ENCODE data around the gene PRSS22.
"Not testable (repeated sequence)": the region's sequence is repeated elsewhere in the genome, so short reads cannot be mapped to it uniquely, and the experiment has no call there.

The PRSS22 gene, protein sequence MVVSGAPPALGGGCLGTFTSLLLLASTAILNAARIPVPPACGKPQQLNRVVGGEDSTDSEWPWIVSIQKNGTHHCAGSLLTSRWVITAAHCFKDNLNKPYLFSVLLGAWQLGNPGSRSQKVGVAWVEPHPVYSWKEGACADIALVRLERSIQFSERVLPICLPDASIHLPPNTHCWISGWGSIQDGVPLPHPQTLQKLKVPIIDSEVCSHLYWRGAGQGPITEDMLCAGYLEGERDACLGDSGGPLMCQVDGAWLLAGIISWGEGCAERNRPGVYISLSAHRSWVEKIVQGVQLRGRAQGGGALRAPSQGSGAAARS

DNA sequence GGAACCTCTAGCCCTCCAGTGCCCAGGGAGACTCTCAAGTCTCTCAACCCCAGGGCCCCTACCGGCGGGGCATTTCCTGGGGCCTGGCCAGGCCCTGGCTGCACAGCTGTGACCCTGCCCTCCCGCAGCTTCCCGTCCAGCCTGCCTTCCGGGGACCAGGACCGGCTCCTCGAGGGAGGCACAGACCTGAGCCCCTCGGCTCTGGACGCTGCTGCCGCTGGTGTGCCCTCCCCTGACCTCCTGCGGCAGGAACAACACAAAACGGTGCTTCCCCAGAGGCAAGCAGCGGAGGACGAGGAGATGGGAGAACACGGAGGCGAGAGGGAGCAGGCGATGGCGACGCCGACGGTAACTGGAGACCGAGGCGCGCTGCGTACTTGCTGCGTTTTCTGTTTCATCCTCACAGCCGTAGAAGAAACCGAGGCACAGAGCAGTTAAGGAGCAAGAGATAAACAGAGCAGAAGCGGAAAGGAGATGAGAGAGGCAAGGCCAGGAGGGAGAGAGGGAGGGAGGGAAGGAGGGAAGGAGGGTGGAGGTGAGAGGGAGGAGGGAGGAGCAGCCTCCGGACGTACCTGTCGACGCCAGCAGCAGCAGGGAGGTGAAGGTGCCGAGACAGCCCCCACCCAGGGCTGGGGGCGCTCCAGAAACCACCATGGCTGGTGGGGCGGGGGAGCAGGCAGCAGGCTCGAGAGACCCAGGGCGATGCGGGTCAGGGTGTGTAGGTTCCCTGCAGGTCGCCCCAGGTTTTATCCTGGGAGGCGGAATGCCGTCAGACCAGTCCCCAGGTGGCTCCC lies at the start of gene PRSS22:
Gene PRSS22 (minus strand): TSS at position 720 of the 794 bp plus-strand sequence. CDS start 66 bp downstream, at position 654.
- no peak within 1 kb of the TSS for H3K4me3 ChIP-seq (ENCODE audit: low read depth, low read length)
- TF ChIP-seq, protein P1, sequence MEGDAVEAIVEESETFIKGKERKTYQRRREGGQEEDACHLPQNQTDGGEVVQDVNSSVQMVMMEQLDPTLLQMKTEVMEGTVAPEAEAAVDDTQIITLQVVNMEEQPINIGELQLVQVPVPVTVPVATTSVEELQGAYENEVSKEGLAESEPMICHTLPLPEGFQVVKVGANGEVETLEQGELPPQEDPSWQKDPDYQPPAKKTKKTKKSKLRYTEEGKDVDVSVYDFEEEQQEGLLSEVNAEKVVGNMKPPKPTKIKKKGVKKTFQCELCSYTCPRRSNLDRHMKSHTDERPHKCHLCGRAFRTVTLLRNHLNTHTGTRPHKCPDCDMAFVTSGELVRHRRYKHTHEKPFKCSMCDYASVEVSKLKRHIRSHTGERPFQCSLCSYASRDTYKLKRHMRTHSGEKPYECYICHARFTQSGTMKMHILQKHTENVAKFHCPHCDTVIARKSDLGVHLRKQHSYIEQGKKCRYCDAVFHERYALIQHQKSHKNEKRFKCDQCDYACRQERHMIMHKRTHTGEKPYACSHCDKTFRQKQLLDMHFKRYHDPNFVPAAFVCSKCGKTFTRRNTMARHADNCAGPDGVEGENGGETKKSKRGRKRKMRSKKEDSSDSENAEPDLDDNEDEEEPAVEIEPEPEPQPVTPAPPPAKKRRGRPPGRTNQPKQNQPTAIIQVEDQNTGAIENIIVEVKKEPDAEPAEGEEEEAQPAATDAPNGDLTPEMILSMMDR (IDR thresholded peaks at IDR 0.05; ENCODE audit: borderline replicate concordance, insufficient read depth, low read depth, low read length) = no peak

DNA sequence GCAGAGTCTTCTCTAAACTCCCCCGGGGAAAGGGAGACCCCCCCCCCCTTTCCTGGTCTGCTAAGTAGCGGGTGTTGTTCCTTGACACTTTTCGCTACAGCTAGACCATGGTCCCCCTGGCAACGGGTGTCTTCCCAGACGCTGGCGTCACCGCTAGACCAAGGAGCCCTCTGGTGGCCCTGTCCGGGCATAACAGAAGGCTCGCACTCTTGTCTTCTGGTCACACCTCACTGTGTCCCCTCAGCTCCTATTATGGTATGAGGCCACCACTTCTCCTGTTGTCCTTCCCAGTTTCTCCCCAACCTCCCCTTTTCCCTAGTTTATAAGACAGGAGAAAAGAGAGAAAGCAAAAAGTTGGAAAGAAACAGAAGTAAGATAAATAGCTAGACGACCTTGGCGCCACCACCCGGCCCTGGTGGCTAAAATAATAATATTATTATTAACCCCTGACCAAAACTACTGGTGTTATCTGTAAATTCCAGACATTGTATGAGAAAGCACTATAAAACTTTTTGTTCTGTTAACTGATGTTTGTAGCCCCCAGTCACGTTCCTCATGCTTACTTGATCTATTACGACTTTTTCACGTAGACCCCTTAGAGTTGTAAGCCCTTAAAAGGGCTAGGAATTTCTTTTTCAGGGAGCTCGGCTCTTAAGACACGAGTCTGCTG lies 49.2 kb upstream of the PRSS22 start:
- not testable (repeated sequence) for H3K4me3 ChIP-seq (ENCODE audit: low read depth, low read length)
- TF ChIP-seq, protein P1 (IDR thresholded peaks at IDR 0.05; ENCODE audit: borderline replicate concordance, insufficient read depth, low read depth, low read length) = peak; percentile 53

DNA sequence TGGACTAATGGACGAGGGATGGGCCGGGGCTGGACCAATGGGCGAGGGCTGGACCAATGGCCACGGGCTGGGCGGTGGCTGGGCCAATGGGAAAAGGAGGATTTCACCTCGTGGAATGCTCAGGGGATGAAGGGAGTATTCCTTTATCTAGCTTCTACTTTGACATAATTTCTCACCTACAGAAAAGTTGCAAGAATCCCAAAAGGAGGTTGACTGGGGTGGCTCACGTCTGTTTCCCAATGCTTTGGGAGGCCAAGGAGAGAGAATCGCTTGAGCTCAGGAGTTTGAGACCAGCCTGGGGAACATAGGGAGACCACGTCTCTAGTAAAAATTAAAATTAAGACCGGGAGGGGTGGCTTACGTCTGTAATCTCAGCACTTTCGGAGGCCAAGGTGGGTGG lies 48.0 kb upstream of the PRSS22 start:
- peak overlapping the region; percentile 10 for H3K4me3 ChIP-seq (ENCODE audit: low read depth, low read length)

DNA sequence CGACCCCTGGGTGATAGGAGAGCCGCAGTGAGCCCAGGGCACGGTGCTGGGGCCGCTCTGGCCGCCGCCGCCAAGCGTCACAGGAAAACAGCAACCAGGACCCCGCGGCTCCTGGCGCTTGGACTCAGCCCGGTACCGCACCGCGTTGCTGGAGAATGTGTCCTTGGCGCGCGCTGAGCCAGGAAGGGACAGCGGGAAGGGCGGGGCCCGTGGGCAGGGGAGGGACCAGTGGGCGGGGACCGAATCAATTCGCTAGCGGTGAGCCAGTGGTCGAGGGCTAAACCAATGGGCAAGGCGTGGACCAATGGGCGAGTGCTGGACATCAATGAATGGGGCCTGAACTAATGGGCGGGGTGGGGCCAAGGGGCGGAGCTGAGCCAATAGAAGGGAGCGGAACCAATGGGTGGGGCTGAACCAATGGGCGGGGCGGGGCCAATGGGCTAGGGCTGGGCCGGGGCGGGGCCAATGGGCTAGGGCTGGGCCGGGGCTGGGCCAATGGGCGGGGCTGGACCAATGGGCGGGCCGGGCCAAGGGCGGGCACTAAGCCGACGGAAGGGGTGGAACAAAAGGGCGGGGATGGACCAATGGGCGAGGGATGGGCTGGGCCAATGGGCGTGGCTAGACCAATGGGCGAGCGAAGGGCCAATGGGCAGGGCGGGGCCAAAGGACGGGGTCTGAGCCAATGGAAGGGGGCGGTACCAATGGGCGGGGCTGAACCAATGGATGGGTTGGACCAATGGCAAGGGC lies 47.4 kb upstream of the PRSS22 start:
- TF ChIP-seq, protein P1 (IDR thresholded peaks at IDR 0.05; ENCODE audit: borderline replicate concordance, insufficient read depth, low read depth, low read length) = no peak

More for the DNA sequence above, 48.0 kb upstream of the PRSS22 start:
- TF ChIP-seq, protein P1 (IDR thresholded peaks at IDR 0.05; ENCODE audit: borderline replicate concordance, insufficient read depth, low read depth, low read length) = no peak

DNA sequence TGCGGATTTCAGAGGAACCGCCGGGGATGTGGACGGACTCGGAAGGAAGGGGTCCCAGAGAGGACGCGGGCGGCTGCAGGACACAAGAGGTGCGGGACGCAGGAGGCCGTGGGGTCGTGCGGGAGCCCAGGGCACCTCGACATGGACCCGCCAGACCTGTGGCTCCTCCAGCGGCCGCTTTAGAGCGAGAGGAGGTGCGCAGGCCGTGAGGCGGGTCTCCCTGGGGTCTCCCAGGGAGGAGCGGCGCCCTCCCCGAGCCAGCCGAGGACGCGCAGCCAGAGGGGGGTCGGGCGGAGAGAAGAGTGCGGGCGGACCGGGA lies 46.9 kb upstream of the PRSS22 start:
- TF ChIP-seq, protein P1 (IDR thresholded peaks at IDR 0.05; ENCODE audit: borderline replicate concordance, insufficient read depth, low read depth, low read length) = no peak
- peak overlapping the region; percentile 76 for H3K4me3 ChIP-seq (ENCODE audit: low read depth, low read length)

More for the DNA sequence above, 47.4 kb upstream of the PRSS22 start:
- H3K4me3 ChIP-seq (ENCODE audit: low read depth, low read length) = peak overlapping the region; percentile 76

DNA sequence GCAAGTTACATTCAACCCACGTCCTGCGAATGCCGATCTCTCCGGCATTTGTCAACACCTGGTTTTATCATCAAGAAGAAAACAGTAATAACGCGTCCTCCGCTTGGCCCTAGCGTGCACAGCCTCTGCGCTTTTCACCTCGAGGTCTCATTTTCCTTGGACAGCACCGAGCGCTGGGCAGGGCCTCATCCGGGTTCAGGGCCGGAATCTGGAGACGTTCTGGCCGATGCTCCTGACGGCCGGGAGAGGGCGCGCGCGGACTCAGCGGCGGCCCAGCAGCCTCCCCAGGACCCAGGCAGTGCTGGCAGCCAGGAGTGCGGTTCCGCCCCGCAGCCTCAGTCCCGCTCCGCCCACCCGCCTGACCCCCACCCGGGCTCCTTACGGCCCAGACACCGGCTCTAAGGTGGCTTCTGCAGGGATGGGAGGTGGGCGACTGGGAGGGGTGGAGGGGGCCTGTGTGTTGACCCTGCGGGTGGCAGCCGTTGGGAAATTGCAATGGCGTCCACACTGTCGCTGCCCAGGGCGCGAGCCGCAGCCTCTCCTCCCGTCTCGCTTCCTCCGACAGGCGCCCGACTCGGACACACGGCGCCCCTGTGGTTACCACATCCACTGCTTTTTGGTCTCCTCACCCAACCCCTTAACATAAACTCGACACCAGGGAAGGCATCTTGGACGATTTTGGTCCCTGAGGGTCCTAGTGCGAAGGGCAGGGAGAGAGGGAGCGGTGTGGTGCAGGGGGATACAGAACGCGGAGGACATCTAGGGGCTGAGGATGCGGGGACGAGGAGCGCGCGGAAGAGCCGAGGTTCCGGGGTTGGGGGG lies 46.3 kb upstream of the PRSS22 start:
- peak overlapping the region; percentile 76 for H3K4me3 ChIP-seq (ENCODE audit: low read depth, low read length)
- TF ChIP-seq, protein P1 (IDR thresholded peaks at IDR 0.05; ENCODE audit: borderline replicate concordance, insufficient read depth, low read depth, low read length) = peak; percentile 98

Data from GM12875 (cell line).